A549 (cell line): ENCODE data around the gene APOBEC3A. TPM values are rescaled to one million over a fixed set of nuclear protein-coding genes. Genes with fewer than 3 reads are reported as not detected.

Source experiments
- ATAC-seq, 2 experiments: fragments of 200-7000 bp in 1 of 2; fragments of >200 bp in 1 of 2; cut with Nextera tagmentation in 1 of 2; cut with Tn5 transposase in 1 of 2; 3 replicates each; pipeline versions ENCODE4 v1.8.0 to v1.9.1; 2018 to 2020; ENCODE audit warnings: mild to moderate bottlenecking in 1 of 2, moderate library complexity in 1 of 2
- CTCF ChIA-PET: fragments of 300-600 bp; sonication (Branson Sonifier 250); formaldehyde crosslinking; extraction: SDS; loops from one replicate; lab custom pipeline; 2021; ENCODE audit warnings: antibody characterized with exemption, inconsistent platforms; lab: Yijun Ruan, JAX
- POLR2A ChIA-PET: fragments of 350-600 bp; formaldehyde crosslinking; extraction: SDS; loops from one replicate; lab custom pipeline; 2021; ENCODE audit warnings: antibody characterized with exemption, inconsistent platforms; lab: Yijun Ruan, JAX
- DNase-seq, 2 experiments: peaks; one replicate each; pipeline versions ENCODE4 v3.0.0 to v3.0.0-alpha.2; 2011 to 2016; ENCODE audit warnings: low read depth in 1 of 2, low spot score in 1 of 2
- FAIRE-seq: peaks from 2 replicates; lab custom pipeline; 2011; peaks lifted over from hg19 to GRCh38; lab: Jason Lieb, UNC
- H3K27ac ChIP-seq, 2 experiments: fragments of >200 bp; sonication (Bioruptor Twin); formaldehyde crosslinking; 3 replicates each; pipeline ENCODE4 v1.5.1; 2016 to 2017
- H3K4me1 ChIP-seq: fragments of >200 bp; sonication (Bioruptor Twin); formaldehyde crosslinking; 3 replicates; pipeline ENCODE4 v1.6.1; 2016
- H3K4me2 ChIP-seq: fragments of >200 bp; sonication (Bioruptor Twin); formaldehyde crosslinking; 3 replicates; pipeline ENCODE4 v1.6.1; 2016
- H3K4me3 ChIP-seq: fragments of >200 bp; sonication (Bioruptor Twin); formaldehyde crosslinking; 3 replicates; pipeline ENCODE4 v1.5.1; 2016
- H3K9me3 ChIP-seq: fragments of >200 bp; sonication (Bioruptor Twin); formaldehyde crosslinking; 3 replicates; pipeline ENCODE4 v1.6.1; 2016
- CEBPB ChIP-seq, 2 experiments: fragments of >200 bp in 1 of 2; sonication (Bioruptor Twin) in 1 of 2; formaldehyde crosslinking in 1 of 2; IDR thresholded peaks; 2 replicates each; pipeline ENCODE4 v1.6.1; 2012 to 2016
- CHD4 ChIP-seq: fragments of 200-600 bp; sonication (generic); IDR thresholded peaks from 2 replicates; pipeline ENCODE4 v1.6.1; 2016; ENCODE audit warnings: antibody characterized with exemption, mild to moderate bottlenecking, borderline replicate concordance
- ESRRA ChIP-seq: fragments of 150-350 bp; IDR thresholded peaks from 2 replicates; pipeline ENCODE4 v1.6.1; 2014; ENCODE audit warnings: mild to moderate bottlenecking, low read length, borderline replicate concordance
- FOXS1 ChIP-seq: fragments of 250-450 bp; sonication (Bioruptor Pico); IDR thresholded peaks from 2 replicates; pipeline ENCODE4 v1.5.0; 2020; ENCODE audit warnings: mild to moderate bottlenecking, moderate library complexity
- HDAC2 ChIP-seq: fragments of 200-600 bp; sonication (generic); IDR thresholded peaks from 2 replicates; pipeline ENCODE4 v1.6.1; 2016
- HEYL ChIP-seq: fragments of 250-450 bp; sonication (Bioruptor Pico); IDR thresholded peaks from 2 replicates; pipeline ENCODE4 v1.8.0; 2021; ENCODE audit warnings: mild to moderate bottlenecking, moderate library complexity
- HOXB13 ChIP-seq: fragments of 250-450 bp; sonication (Bioruptor Pico); IDR thresholded peaks from 2 replicates; pipeline ENCODE4 v1.5.0; 2020; ENCODE audit warnings: low read depth, mild to moderate bottlenecking, moderate library complexity
- HOXB5 ChIP-seq: fragments of 250-450 bp; sonication (Bioruptor Pico); IDR thresholded peaks from 2 replicates; pipeline ENCODE4 v1.5.0; 2020; ENCODE audit warnings: mild to moderate bottlenecking, moderate library complexity
- KDM1A ChIP-seq: fragments of 200-600 bp; sonication (generic); IDR thresholded peaks from 2 replicates; pipeline ENCODE4 v1.6.1; 2016; ENCODE audit warnings: low read depth, mild to moderate bottlenecking
- MAFK ChIP-seq: fragments of 450-650 bp; IDR thresholded peaks from 2 replicates; pipeline ENCODE4 v1.6.1; 2014; ENCODE audit not compliant: partially characterized antibody
- NPAS2 ChIP-seq: fragments of 250-450 bp; sonication (Bioruptor Pico); IDR thresholded peaks from 2 replicates; pipeline ENCODE4 v1.8.0; 2022; ENCODE audit warnings: mild to moderate bottlenecking, moderate library complexity, borderline replicate concordance
- NR3C1 ChIP-seq: fragments of >200 bp; sonication (Bioruptor Twin); formaldehyde crosslinking; IDR thresholded peaks from 3 replicates; pipeline ENCODE4 v1.6.1; 2017
- PHF8 ChIP-seq: fragments of 200-600 bp; sonication (generic); IDR thresholded peaks from 2 replicates; pipeline ENCODE4 v1.6.1; 2016; ENCODE audit warnings: low read depth, mild to moderate bottlenecking, antibody characterized with exemption, moderate library complexity, borderline replicate concordance
- RARB ChIP-seq: fragments of 250-450 bp; sonication (Bioruptor Pico); IDR thresholded peaks from 2 replicates; pipeline ENCODE4 v1.8.0; 2021; ENCODE audit warnings: mild to moderate bottlenecking, moderate library complexity
- RFX5 ChIP-seq: fragments of 450-650 bp; IDR thresholded peaks from 2 replicates; pipeline ENCODE4 v1.7.1; 2014; ENCODE audit warnings: antibody characterized with exemption, mild to moderate bottlenecking, moderate library complexity
- RNF2 ChIP-seq: fragments of 200-600 bp; sonication (generic); IDR thresholded peaks from 2 replicates; pipeline ENCODE4 v1.6.1; 2016; ENCODE audit warnings: low read depth, mild to moderate bottlenecking, antibody characterized with exemption, moderate library complexity, borderline replicate concordance
- TFCP2L1 ChIP-seq: fragments of 250-450 bp; sonication (Bioruptor Pico); IDR thresholded peaks from 2 replicates; pipeline ENCODE4 v1.5.0; 2021; ENCODE audit warnings: mild to moderate bottlenecking
- TP53 ChIP-seq: fragments of 250-450 bp; sonication (Bioruptor Pico); IDR thresholded peaks from 2 replicates; pipeline ENCODE4 v1.5.0; 2021; ENCODE audit warnings: mild to moderate bottlenecking, moderate library complexity
- ZFP36 ChIP-seq: fragments of 450-650 bp; IDR thresholded peaks from 2 replicates; pipeline ENCODE4 v1.6.1; 2014; ENCODE audit warnings: borderline replicate concordance; ENCODE audit not compliant: partially characterized antibody
- ZNF302 ChIP-seq: fragments of 250-450 bp; sonication (Bioruptor Pico); IDR thresholded peaks from 2 replicates; pipeline ENCODE4 v1.9.0; 2021; ENCODE audit warnings: inconsistent platforms, mild to moderate bottlenecking, moderate library complexity
- WGBS: methylation state at CpG from one replicate; pipeline ENCODE4 v1.1.6; 2017; ENCODE audit errors: missing lambda C conversion rate; 5-methylcytosine and 5-hydroxymethylcytosine counted together
- polyA plus RNA-seq, 4 experiments: library from polyadenylated mRNA; depleted of rRNA in 3 of 4; stranded (reverse); fragments of >200 nt; fragmentation: RNase III in 1 of 4; extraction: RNeasy Plus Mini Kit Qiagen cat#74134 plus additional on column Dnase treatment in 1 of 4; gene quantifications; 2 replicates in 3 of 4; 3 replicates in 1 of 4; pipeline ENCODE4 v1.2.3, GENCODE V29; 2011 to 2017
- TF ChIP-seq, protein P1 (sequence below): IDR thresholded peaks from 2 replicates; pipeline ENCODE4 v1.6.1; 2012
- TF ChIP-seq, protein P2 (sequence below): fragments of 450-650 bp; IDR thresholded peaks from 2 replicates; pipeline ENCODE4 v1.6.1; 2014; ENCODE audit warnings: antibody characterized with exemption
- TF ChIP-seq, protein P3 (sequence below): IDR thresholded peaks from 2 replicates; pipeline ENCODE4 v1.6.1; 2012; ENCODE audit warnings: low read depth, borderline replicate concordance
- TF ChIP-seq, protein P4 (sequence below): fragments of 150-350 bp; IDR thresholded peaks from 2 replicates; pipeline ENCODE4 v1.6.1; 2014; ENCODE audit warnings: low read depth, mild to moderate bottlenecking, low read length
- TF ChIP-seq, protein P5 (sequence below): fragments of >200 bp; sonication (Bioruptor Twin); formaldehyde crosslinking; IDR thresholded peaks from 3 replicates; pipeline ENCODE4 v1.6.1; 2016

Gene APOBEC3A
- polyA plus RNA-seq, 2 of the 4 experiments (the other 2 are of a cell fraction): not detected

DNA sequence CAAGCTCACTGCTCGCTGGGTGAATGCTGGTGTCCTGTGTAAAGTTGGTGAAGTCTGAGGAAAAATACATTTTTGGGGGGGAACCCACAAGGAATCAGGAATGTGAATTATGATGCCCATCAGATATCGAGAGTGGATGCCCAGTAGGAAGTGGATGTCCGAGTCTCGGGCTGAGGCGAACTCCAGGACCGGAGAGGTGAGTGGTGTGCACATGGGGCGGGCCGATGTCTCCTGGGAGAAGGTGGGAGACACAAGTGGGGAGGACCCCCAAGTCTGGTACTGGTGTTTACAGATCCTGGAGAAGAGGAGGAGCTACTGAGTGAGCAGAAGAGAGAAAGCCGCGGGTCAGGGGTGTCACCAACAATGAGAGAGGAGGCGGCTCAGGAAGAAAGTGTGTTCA lies 19.2 kb upstream of the APOBEC3A start:
- Histone ChIP-seq H3K4me3 (no peak overlapping the region), H3K4me2 (no peak overlapping the region), H3K9me3 (no peaks in the 10 kb centered on the region), H3K27ac (no peak overlapping the region), H3K4me1 (peaks cover 11% of the 10 kb centered on the region)
- no peak for DNase-seq
- TF ChIP-seq NPAS2 (CRISPR knock-in tag) (no peak), FOXS1 (CRISPR knock-in tag) (no peak), RARB (CRISPR knock-in tag) (no peak), NR3C1 (no peak), HEYL (CRISPR knock-in tag) (no peak), PHF8 (no peak), TFCP2L1 (CRISPR knock-in tag) (no peak), RNF2 (no peak), ESRRA (no peak), HOXB5 (CRISPR knock-in tag) (no peak), ZFP36 (no peak), CEBPB (IDR thresholded peaks at IDR 0.05) (no peak)
- TF ChIP-seq, protein P1, sequence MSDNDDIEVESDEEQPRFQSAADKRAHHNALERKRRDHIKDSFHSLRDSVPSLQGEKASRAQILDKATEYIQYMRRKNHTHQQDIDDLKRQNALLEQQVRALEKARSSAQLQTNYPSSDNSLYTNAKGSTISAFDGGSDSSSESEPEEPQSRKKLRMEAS: no peak
- TF ChIP-seq, protein P2, sequence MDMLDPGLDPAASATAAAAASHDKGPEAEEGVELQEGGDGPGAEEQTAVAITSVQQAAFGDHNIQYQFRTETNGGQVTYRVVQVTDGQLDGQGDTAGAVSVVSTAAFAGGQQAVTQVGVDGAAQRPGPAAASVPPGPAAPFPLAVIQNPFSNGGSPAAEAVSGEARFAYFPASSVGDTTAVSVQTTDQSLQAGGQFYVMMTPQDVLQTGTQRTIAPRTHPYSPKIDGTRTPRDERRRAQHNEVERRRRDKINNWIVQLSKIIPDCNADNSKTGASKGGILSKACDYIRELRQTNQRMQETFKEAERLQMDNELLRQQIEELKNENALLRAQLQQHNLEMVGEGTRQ: no peak
- TF ChIP-seq, protein P3, sequence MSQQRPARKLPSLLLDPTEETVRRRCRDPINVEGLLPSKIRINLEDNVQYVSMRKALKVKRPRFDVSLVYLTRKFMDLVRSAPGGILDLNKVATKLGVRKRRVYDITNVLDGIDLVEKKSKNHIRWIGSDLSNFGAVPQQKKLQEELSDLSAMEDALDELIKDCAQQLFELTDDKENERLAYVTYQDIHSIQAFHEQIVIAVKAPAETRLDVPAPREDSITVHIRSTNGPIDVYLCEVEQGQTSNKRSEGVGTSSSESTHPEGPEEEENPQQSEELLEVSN: no peak
- TF ChIP-seq, protein P4, sequence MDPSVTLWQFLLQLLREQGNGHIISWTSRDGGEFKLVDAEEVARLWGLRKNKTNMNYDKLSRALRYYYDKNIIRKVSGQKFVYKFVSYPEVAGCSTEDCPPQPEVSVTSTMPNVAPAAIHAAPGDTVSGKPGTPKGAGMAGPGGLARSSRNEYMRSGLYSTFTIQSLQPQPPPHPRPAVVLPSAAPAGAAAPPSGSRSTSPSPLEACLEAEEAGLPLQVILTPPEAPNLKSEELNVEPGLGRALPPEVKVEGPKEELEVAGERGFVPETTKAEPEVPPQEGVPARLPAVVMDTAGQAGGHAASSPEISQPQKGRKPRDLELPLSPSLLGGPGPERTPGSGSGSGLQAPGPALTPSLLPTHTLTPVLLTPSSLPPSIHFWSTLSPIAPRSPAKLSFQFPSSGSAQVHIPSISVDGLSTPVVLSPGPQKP: no peak
- TF ChIP-seq, protein P5, sequence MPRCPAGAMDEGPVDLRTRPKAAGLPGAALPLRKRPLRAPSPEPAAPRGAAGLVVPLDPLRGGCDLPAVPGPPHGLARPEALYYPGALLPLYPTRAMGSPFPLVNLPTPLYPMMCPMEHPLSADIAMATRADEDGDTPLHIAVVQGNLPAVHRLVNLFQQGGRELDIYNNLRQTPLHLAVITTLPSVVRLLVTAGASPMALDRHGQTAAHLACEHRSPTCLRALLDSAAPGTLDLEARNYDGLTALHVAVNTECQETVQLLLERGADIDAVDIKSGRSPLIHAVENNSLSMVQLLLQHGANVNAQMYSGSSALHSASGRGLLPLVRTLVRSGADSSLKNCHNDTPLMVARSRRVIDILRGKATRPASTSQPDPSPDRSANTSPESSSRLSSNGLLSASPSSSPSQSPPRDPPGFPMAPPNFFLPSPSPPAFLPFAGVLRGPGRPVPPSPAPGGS: no peak
- POLR2A ChIA-PET: no interaction called here
- no peak for ATAC-seq
- CTCF ChIA-PET: interaction anchor here (0.9 to 1.5 kb wide), 4 partner anchors 13 to 173 kb away, joined by 3 to 4 read pairs (median 4); no protein-coding TSS in a partner anchor
- FAIRE-seq: no peak
- WGBS: 86% methylated on average over 11 of the region's 11 CpGs

DNA sequence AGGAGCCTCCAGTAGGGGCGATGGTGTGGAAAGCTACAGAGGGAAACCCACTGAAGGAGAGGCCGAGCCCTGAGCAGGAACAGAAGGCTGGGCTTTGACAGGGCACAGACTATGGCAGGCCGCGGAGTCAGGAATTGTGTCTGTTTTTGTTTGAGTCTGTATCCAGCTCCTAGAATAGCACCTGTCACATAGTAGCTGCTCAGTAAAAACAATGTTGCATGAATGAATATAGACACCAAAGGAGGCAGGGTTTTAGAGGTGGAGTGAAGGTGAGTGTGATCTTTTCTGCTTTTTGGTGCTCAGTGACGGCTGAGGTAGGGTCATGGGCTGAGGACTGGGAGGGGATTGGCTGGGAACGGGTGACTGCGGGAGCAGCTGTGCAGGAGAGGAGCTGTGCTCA lies 18.5 kb upstream of the APOBEC3A start:
- no peak for TF ChIP-seq RARB (CRISPR knock-in tag)
- no peak for TF ChIP-seq TP53 (CRISPR knock-in tag)
- TF ChIP-seq MAFK: no peak
- TF ChIP-seq HOXB13 (CRISPR knock-in tag): no peak
- TF ChIP-seq RFX5: no peak
- TF ChIP-seq FOXS1 (CRISPR knock-in tag): no peak
- no peak for TF ChIP-seq HDAC2
- TF ChIP-seq TFCP2L1 (CRISPR knock-in tag): no peak
- TF ChIP-seq KDM1A: no peak
- TF ChIP-seq CHD4: no peak
- no peak for TF ChIP-seq ZNF302
- DNase-seq: no peak
- WGBS: 84% methylated on average over 7 of the region's 7 CpGs
- Histone ChIP-seq H3K4me2 (no peak overlapping the region), H3K4me3 (no peak overlapping the region), H3K9me3 (no peaks in the 10 kb centered on the region), H3K27ac (no peak overlapping the region), H3K4me1 (peaks cover 11% of the 10 kb centered on the region)
- no peak for FAIRE-seq
- ChIA-PET CTCF (interaction anchor here (0.9 to 1.5 kb wide), 5 partner anchors 12 to 173 kb away, joined by 3 to 4 read pairs (median 3); no protein-coding TSS in a partner anchor), POLR2A (no interaction called here)
- no peak for ATAC-seq
